ENCODE data around the gene ERFE. TPM values are rescaled to one million over a fixed set of nuclear protein-coding genes. Genes with fewer than 3 reads are reported as not detected.

Gene ERFE
- total and polyA plus RNA-seq, 9 of the 15 experiments (the other 6 are each of a cell fraction or from before 2014, with no cell fraction given) = 0.55 to 8.2 (median 3.7) TPM

- no TSS peak for BruUV-seq (replicated peaks)
Measured at GRCh38 chr2:238170386-238171071, 11.8 kb downstream of the ERFE start.

More at GRCh38 chr2:238170386-238171071, 11.8 kb downstream of the ERFE start:
- Histone ChIP-seq H3K27me3 (ENCODE audit: control insufficient read depth in 2 of 2, insufficient read depth in 2 of 2, low read length in 2 of 2) (no peaks in the 10 kb centered on the region), H3K27ac (ENCODE audit: extremely low read depth, low read depth, low read length) (peak overlapping the region; percentile 81; the same call in 1 of the 3 replicates), H3K4me1 (replicated peaks in 1 of 2; ENCODE audit: control insufficient read depth in 2 of 2, insufficient read depth in 2 of 2, low read length in 2 of 2) (peaks cover 30 to 33% of the 10 kb centered on the region in 2 experiments), H3K9ac (ENCODE audit: insufficient read depth in 1 of 2, low read depth in 2 of 2, low read length in 2 of 2) (peak overlapping the region in 1 of 2 experiments; percentile 56; a peak in 1 of 4 replicates), H3K4me2 (ENCODE audit: insufficient read depth, low read length) (no peak overlapping the region), H3K4me3 (no peak overlapping the region), H3K9me3 (replicated peaks; ENCODE audit: control insufficient read depth, insufficient read depth, low read depth, low read length) (no peaks in the 10 kb centered on the region), H3K36me3 (ENCODE audit: control insufficient read depth, insufficient read depth, low read length) (peaks cover 55% of the 10 kb centered on the region), H3K79me2 (ENCODE audit: control insufficient read depth, insufficient read depth, low read length) (no peaks in the 10 kb centered on the region), H2AFZ (ENCODE audit: low read depth, low read length) (no peak overlapping the region), H3K9me1 (ENCODE audit: control insufficient read depth, insufficient read depth, low read length) (peaks cover 4% of the 10 kb centered on the region), H4K20me1 (replicated peaks; ENCODE audit: control insufficient read depth, insufficient read depth, low read length) (no peaks in the 10 kb centered on the region)
- DNase-seq (ENCODE audit: extremely low read depth in 1 of 4, low spot score in 3 of 4) (no peak), ATAC-seq (no peak), FAIRE-seq (no peak)
- ChIA-PET CTCF (ENCODE audit: low intra/inter-chr PET ratio) (no interaction called here), POLR2A (no interaction called here)
- intact Hi-C loops (cut with micrococcal nuclease) (no loop called here), in situ Hi-C loops (cut with MboI) (no loop called here)
- 88% methylated on average over 19 of the region's 21 CpGs for WGBS (ENCODE audit: insufficient coverage, low coverage, missing lambda C conversion rate)
- TF ChIP-seq RBFOX2 (IDR thresholded peaks at IDR 0.05; ENCODE audit: low read depth, low read length) (0 out of 2 replicates have a peak, but pooled peaks have one; percentile 26), PBX2 (CRISPR knock-in tag; IDR thresholded peaks at IDR 0.05; ENCODE audit: low read depth) (no peak), PBX2 (tag; conservative IDR thresholded peaks at IDR 0.05; ENCODE audit: low read depth) (no peak), POLR2G (IDR thresholded peaks at IDR 0.05; ENCODE audit: low read depth, low read length) (peak; percentile 51; the same call in 1 of the 2 replicates)

Data from K562 (cell line).